Duodenal mucosa (tissue), 2 donors: ENCODE data around the gene RYR1.
"Not testable (repeated sequence)": the region's sequence is repeated elsewhere in the genome, so short reads cannot be mapped to it uniquely, and the experiment has no call there.

Experiments
- H3K27ac ChIP-seq: one replicate; pipeline ENCODE4 v1.7.0; 2013; ENCODE audit warnings: low read depth, low read length
- H3K27me3 ChIP-seq, 2 donors: one replicate each; pipeline ENCODE4 v1.7.0; 2013; ENCODE audit warnings: low read length in 2 of 2, control low read depth in 1 of 2; ENCODE audit not compliant: insufficient read depth in 2 of 2, control insufficient read depth in 1 of 2
- H3K36me3 ChIP-seq, 2 donors: one replicate each; pipeline ENCODE4 v1.7.0; 2013; ENCODE audit warnings: low read length in 2 of 2, control low read depth in 1 of 2; ENCODE audit not compliant: insufficient read depth in 2 of 2, control insufficient read depth in 1 of 2
- H3K4me1 ChIP-seq, 2 donors: one replicate each; pipeline ENCODE4 v1.7.0; 2013; ENCODE audit warnings: low read length in 2 of 2, control low read depth in 1 of 2; ENCODE audit not compliant: insufficient read depth in 2 of 2, control insufficient read depth in 1 of 2
- H3K4me3 ChIP-seq, 2 donors: one replicate each; pipeline ENCODE4 v1.7.0; 2013; ENCODE audit warnings: low read length in 2 of 2, low read depth in 1 of 2
- H3K9ac ChIP-seq, 2 donors: one replicate each; pipeline ENCODE4 v1.7.0; 2013; ENCODE audit warnings: low read length in 2 of 2, low read depth in 1 of 2
- H3K9me3 ChIP-seq, 2 donors: one replicate each; pipeline ENCODE4 v1.7.0; 2013; ENCODE audit warnings: low read length in 2 of 2, control low read depth in 1 of 2; ENCODE audit not compliant: control insufficient read depth in 1 of 2

RYR1 gene

GRCh38 chr19:38512277-38512676 is 78.8 kb downstream of the RYR1 start:
- peaks cover 0 to 4% of the 10 kb centered on the region in 2 donors for H3K27me3 ChIP-seq
- H3K36me3 ChIP-seq: no peaks in the 10 kb centered on the region

GRCh38 chr19:38513156-38513555 is 79.7 kb downstream of the RYR1 start:
- H3K9me3 ChIP-seq, H3K4me1 ChIP-seq, H3K36me3 ChIP-seq, H3K27me3 ChIP-seq, H3K27ac ChIP-seq, H3K4me3 ChIP-seq, H3K9ac ChIP-seq: not testable (repeated sequence)

More at GRCh38 chr19:38512277-38512676, 78.8 kb downstream of the RYR1 start:
- H3K9me3 ChIP-seq: no peaks in the 10 kb centered on the region
- no peak overlapping the region for H3K27ac ChIP-seq
- no peaks in the 10 kb centered on the region for H3K4me1 ChIP-seq
- H3K9ac ChIP-seq: no peak overlapping the region
- no peak overlapping the region for H3K4me3 ChIP-seq

- Histone ChIP-seq H3K4me1 (no peaks in the 10 kb centered on the region), H3K27me3 (peaks cover 0 to 4% of the 10 kb centered on the region in 2 donors), H3K9ac (no peak overlapping the region), H3K36me3 (no peaks in the 10 kb centered on the region), H3K4me3 (no peak overlapping the region), H3K27ac (no peak overlapping the region), H3K9me3 (no peaks in the 10 kb centered on the region)
Observed at GRCh38 chr19:38513762-38514167, 80.3 kb downstream of the RYR1 start.

DNA sequence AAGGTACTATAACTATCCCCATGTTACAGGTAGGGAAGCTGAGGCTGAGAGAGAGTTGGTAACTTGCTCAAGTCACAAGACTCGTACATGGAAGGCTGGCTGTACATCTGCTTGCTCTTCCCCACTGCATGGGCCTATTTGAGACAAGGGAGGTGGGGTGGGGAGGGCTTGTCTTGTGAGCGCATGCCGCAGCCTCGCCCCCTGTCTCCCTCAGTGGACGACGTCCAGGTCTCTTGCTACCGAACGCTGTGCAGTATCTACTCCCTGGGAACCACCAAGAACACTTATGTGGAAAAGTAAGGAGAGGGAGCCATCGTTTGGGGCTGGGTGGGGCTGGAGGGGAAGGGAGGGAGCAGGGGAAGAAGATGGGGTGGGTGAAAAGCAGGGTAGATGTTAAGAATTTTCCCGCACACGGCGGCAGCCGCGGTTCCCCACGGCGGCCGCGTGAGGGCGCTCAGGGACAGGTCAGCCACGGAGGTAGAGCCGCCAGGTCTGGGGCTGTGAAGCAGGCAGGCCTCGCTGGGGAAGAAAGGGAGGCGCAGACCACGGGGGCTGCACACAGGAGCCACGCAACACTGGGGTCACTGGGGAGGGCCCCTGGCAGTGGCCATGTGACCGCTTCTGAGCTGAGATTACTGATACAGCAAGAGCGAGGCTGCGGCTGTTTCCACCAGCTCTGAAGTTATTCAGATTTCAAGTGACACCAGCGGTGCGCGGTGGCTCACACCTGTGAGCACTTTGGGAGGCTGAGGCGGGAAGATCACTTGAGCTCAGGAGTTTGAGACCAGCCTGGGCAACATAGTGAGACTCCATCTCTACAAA is 81.5 kb downstream of the RYR1 start:
- Histone ChIP-seq H3K4me1 (no peaks in the 10 kb centered on the region), H3K36me3 (no peaks in the 10 kb centered on the region), H3K4me3 (no peak overlapping the region), H3K27ac (no peak overlapping the region), H3K9ac (no peak overlapping the region), H3K27me3 (peaks cover 0 to 4% of the 10 kb centered on the region in 2 donors), H3K9me3 (no peaks in the 10 kb centered on the region)

GRCh38 chr19:38515896-38516295 is 82.4 kb downstream of the RYR1 start:
- Histone ChIP-seq H3K36me3 (no peaks in the 10 kb centered on the region), H3K4me3 (no peak overlapping the region), H3K27ac (no peak overlapping the region), H3K9me3 (no peaks in the 10 kb centered on the region), H3K4me1 (no peaks in the 10 kb centered on the region), H3K9ac (no peak overlapping the region), H3K27me3 (peaks cover 0 to 4% of the 10 kb centered on the region in 2 donors)

GRCh38 chr19:38516802-38517201 is 83.3 kb downstream of the RYR1 start:
- no peaks in the 10 kb centered on the region for H3K36me3 ChIP-seq
- no peak overlapping the region for H3K27ac ChIP-seq
- H3K9ac ChIP-seq: no peak overlapping the region
- no peaks in the 10 kb centered on the region for H3K4me1 ChIP-seq
- H3K27me3 ChIP-seq: peaks cover 0 to 4% of the 10 kb centered on the region in 2 donors
- no peaks in the 10 kb centered on the region for H3K9me3 ChIP-seq
- H3K4me3 ChIP-seq: no peak overlapping the region

GRCh38 chr19:38517321-38517720 is 83.8 kb downstream of the RYR1 start:
- Histone ChIP-seq H3K27ac (no peak overlapping the region), H3K4me1 (no peaks in the 10 kb centered on the region), H3K27me3 (peaks cover 0 to 4% of the 10 kb centered on the region in 2 donors), H3K9me3 (no peaks in the 10 kb centered on the region), H3K4me3 (no peak overlapping the region), H3K9ac (no peak overlapping the region), H3K36me3 (no peaks in the 10 kb centered on the region)

GRCh38 chr19:38517980-38518379 is 84.5 kb downstream of the RYR1 start:
- not testable (repeated sequence) for H3K27ac ChIP-seq

DNA sequence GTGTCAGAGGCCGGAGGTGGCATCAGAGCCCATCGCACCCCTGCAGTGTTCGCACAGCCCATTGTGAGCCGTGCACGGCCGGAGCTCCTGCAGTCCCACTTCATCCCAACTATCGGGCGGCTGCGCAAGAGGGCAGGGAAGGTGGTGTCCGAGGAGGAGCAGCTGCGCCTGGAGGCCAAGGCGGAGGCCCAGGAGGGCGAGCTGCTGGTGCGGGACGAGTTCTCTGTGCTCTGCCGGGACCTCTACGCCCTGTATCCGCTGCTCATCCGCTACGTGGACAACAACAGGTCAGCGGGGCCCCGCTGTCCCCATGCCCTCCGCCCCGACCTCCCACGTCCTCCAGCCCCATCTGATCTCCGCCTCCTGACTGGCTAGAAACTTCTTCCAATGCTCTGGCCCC is 85.7 kb downstream of the RYR1 start:
- no peaks in the 10 kb centered on the region for H3K9me3 ChIP-seq
- no peaks in the 10 kb centered on the region for H3K36me3 ChIP-seq
- H3K4me3 ChIP-seq: no peak overlapping the region
- no peak overlapping the region for H3K27ac ChIP-seq
- no peak overlapping the region for H3K9ac ChIP-seq
- H3K27me3 ChIP-seq: peaks cover 0 to 4% of the 10 kb centered on the region in 2 donors
- H3K4me1 ChIP-seq: no peaks in the 10 kb centered on the region

More at GRCh38 chr19:38517980-38518379, 84.5 kb downstream of the RYR1 start:
- not testable (repeated sequence) for H3K4me1 ChIP-seq, H3K36me3 ChIP-seq, H3K27me3 ChIP-seq, H3K4me3 ChIP-seq, H3K9ac ChIP-seq, H3K9me3 ChIP-seq

- Histone ChIP-seq H3K4me1 (no peaks in the 10 kb centered on the region), H3K9ac (no peak overlapping the region), H3K27me3 (peaks cover 0 to under 1% of the 10 kb centered on the region in 2 donors), H3K4me3 (no peak overlapping the region), H3K36me3 (no peaks in the 10 kb centered on the region), H3K27ac (no peak overlapping the region), H3K9me3 (no peaks in the 10 kb centered on the region)
Observed at GRCh38 chr19:38519988-38520387, 86.5 kb downstream of the RYR1 start.
